ENCODE data around the gene NPAT. TPM values are rescaled to one million over a fixed set of nuclear protein-coding genes. Genes with fewer than 3 reads are reported as not detected.

Gene NPAT
- total and polyA plus RNA-seq, 2 experiments from 2014 or later = 3.7 to 14.3 TPM

DNA sequence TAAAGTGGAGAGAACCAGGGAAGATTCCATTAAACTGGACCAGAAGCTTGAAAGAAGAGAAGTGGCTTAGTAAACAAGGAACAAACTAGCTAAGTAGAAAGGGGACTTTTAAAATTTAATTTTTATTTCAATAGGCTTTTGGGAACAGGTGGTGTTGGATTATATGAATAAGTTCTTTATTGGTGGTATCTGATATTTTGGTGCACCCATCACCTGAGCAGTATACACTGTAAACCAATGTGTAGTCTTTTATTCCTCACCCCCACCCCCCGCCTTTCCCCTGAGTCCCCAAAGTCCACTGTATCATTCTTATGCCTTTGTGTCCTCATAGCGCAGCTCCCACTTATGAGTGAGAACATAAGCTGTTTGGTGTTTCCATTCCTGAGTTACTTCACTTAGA, 93.7 kb downstream of the NPAT start:
- Histone ChIP-seq H3K27me3 (no peaks in the 10 kb centered on the region), H4K20me1 (ENCODE audit: insufficient read depth, poor library complexity, severe bottlenecking) (no peaks in the 10 kb centered on the region), H3K27ac (no peak overlapping the region), H3K9me2 (replicated peaks; ENCODE audit: insufficient read depth) (no peaks in the 10 kb centered on the region), H3K4me2 (no peak overlapping the region), H2AFZ (no peak overlapping the region), H3K9me3 (ENCODE audit: low read depth) (no peaks in the 10 kb centered on the region), H3K79me2 (peaks cover 23% of the 10 kb centered on the region), H3K4me3 (no peak overlapping the region), H3K36me3 (replicated peaks; ENCODE audit: insufficient read depth, low read depth) (no peaks in the 10 kb centered on the region), H3K4me1 (ENCODE audit: insufficient read depth) (no peaks in the 10 kb centered on the region)
- DNase-seq (ENCODE audit: low spot score) = no peak
- TF ChIP-seq EZH2 (IDR thresholded peaks at IDR 0.05; ENCODE audit: borderline replicate concordance) (no peak), EZH2phosphoT487 (IDR thresholded peaks at IDR 0.05; ENCODE audit: low read depth, severe bottlenecking, unreplicated experiment) (no peak)
- TF ChIP-seq, protein P1, sequence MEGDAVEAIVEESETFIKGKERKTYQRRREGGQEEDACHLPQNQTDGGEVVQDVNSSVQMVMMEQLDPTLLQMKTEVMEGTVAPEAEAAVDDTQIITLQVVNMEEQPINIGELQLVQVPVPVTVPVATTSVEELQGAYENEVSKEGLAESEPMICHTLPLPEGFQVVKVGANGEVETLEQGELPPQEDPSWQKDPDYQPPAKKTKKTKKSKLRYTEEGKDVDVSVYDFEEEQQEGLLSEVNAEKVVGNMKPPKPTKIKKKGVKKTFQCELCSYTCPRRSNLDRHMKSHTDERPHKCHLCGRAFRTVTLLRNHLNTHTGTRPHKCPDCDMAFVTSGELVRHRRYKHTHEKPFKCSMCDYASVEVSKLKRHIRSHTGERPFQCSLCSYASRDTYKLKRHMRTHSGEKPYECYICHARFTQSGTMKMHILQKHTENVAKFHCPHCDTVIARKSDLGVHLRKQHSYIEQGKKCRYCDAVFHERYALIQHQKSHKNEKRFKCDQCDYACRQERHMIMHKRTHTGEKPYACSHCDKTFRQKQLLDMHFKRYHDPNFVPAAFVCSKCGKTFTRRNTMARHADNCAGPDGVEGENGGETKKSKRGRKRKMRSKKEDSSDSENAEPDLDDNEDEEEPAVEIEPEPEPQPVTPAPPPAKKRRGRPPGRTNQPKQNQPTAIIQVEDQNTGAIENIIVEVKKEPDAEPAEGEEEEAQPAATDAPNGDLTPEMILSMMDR (IDR thresholded peaks at IDR 0.05; ENCODE audit: poor library complexity) = no peak
- WGBS (ENCODE audit: low lambda C conversion rate, missing lambda C conversion rate) = 93% methylated on average over 2 of the region's 2 CpGs

DNA sequence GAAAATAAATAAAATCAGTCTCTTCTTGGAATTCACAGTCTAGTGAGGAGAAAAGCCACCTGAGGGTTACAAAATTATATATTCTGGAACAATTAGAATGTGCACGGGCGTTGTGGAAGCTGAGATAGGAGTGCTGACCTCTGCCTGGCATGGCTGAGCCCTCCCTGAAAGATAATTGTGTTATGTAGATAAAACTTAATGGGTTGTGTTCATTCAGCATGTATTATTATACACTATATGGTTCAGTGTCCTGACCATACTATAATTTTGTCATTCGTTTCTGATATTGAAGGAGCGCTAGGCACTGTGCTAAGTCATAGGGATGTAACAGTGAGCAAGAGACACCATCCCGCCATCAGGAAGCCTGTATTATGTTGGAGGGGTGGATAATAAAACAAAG, 97.3 kb downstream of the NPAT start:
- Histone ChIP-seq H2AFZ (no peak overlapping the region), H3K79me2 (peaks cover 38% of the 10 kb centered on the region), H3K9me3 (ENCODE audit: low read depth) (no peaks in the 10 kb centered on the region), H3K4me1 (ENCODE audit: insufficient read depth) (peaks cover 13% of the 10 kb centered on the region), H3K4me3 (no peak overlapping the region), H3K36me3 (replicated peaks; ENCODE audit: insufficient read depth, low read depth) (no peaks in the 10 kb centered on the region), H3K4me2 (no peak overlapping the region), H3K9me2 (replicated peaks; ENCODE audit: insufficient read depth) (no peaks in the 10 kb centered on the region), H4K20me1 (ENCODE audit: insufficient read depth, poor library complexity, severe bottlenecking) (no peaks in the 10 kb centered on the region), H3K27me3 (no peaks in the 10 kb centered on the region), H3K27ac (no peak overlapping the region)
- TF ChIP-seq EZH2 (IDR thresholded peaks at IDR 0.05; ENCODE audit: borderline replicate concordance) = no peak
- no peak for TF ChIP-seq EZH2phosphoT487 (IDR thresholded peaks at IDR 0.05; ENCODE audit: low read depth, severe bottlenecking, unreplicated experiment)
- TF ChIP-seq, protein P1 (IDR thresholded peaks at IDR 0.05; ENCODE audit: poor library complexity) = no peak
- no peak for DNase-seq (ENCODE audit: low spot score)
- 86% methylated on average over 5 of the region's 5 CpGs for WGBS (ENCODE audit: low lambda C conversion rate, missing lambda C conversion rate)

DNA sequence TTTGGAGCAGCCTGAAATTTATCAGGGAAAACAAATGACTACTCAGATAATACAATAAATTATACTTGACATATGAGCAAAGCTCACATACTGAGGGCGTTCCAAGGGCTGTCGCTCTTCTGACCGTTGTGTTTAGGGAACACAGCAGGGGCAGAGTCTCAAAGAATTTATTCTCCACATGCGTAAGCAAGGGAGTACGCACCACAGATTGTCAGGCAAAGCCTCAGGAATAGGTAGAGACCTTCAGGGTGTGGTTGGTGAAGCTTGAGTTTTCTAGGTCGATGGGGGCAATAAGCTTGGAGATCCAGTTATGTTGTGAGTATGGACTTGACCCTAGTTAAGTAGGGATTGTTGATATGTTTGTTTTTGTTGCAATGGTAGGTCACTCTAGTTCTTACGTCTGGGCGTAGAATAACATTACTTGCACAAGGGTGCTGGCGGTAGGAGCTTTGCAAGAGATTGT, 100.2 kb downstream of the NPAT start:
- WGBS (ENCODE audit: low lambda C conversion rate, missing lambda C conversion rate) = 46% methylated on average over 9 of the region's 9 CpGs
- no peaks in the 10 kb centered on the region for H3K9me2 ChIP-seq (replicated peaks; ENCODE audit: insufficient read depth)
- H2AFZ ChIP-seq = peak overlapping the region; percentile 53
- no peaks in the 10 kb centered on the region for H3K36me3 ChIP-seq (replicated peaks; ENCODE audit: insufficient read depth, low read depth)
- peak; percentile 16 for DNase-seq (ENCODE audit: low spot score)
- H3K4me2 ChIP-seq = peak overlapping the region; percentile 80
- H3K4me1 ChIP-seq (ENCODE audit: insufficient read depth) = peaks cover 13% of the 10 kb centered on the region
- H3K27ac ChIP-seq = peak overlapping the region; percentile 71
- H3K27me3 ChIP-seq = no peaks in the 10 kb centered on the region
- no peaks in the 10 kb centered on the region for H3K9me3 ChIP-seq (ENCODE audit: low read depth)
- no peaks in the 10 kb centered on the region for H4K20me1 ChIP-seq (ENCODE audit: insufficient read depth, poor library complexity, severe bottlenecking)
- peaks cover 34% of the 10 kb centered on the region for H3K79me2 ChIP-seq
- H3K4me3 ChIP-seq = peak overlapping the region; percentile 54
- TF ChIP-seq, protein P1 (IDR thresholded peaks at IDR 0.05; ENCODE audit: poor library complexity) = no peak
- no peak for TF ChIP-seq EZH2phosphoT487 (IDR thresholded peaks at IDR 0.05; ENCODE audit: low read depth, severe bottlenecking, unreplicated experiment)
- TF ChIP-seq EZH2 (IDR thresholded peaks at IDR 0.05; ENCODE audit: borderline replicate concordance) = no peak

All from hepatocyte (in vitro differentiated cells).